Measurements from ENCODE around the gene GPX7. TPM values are rescaled to one million over a fixed set of nuclear protein-coding genes. Genes with fewer than 3 reads are reported as not detected.

GPX7 gene
- total and polyA plus RNA-seq, 2 of the 4 experiments (the other 2 are of a cell fraction): 3.4 to 3.8 TPM

DNA sequence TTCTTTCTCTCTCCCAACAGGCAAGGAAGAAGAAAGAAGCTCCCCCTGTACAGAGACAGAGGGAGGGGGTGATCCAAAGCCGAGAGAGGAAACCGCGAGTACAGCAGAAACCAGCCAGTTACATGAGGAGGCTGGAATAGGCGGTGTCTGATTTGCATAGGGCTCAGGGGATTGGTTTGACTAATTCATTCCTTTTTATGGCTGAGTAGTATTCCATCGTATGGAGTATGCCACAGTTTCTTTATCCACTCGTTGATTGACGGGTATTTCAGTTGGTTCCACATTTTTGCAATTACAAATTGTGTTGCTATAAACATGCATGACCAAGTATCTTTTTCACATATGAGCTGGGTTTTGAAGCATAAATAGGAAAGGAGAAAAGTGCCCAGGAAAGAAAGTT, 3.4 kb upstream of the GPX7 start:
- H3K9me3 ChIP-seq (ENCODE audit: control insufficient read depth, insufficient read depth, low read length): no peaks in the 10 kb centered on the region
- no peak overlapping the region for H3K4ac ChIP-seq (ENCODE audit: low read depth, low read length)
- H4K91ac ChIP-seq (ENCODE audit: insufficient read depth, low read depth, low read length): no peak overlapping the region
- intact Hi-C loops (cut with micrococcal nuclease): no loop called here
- H3K23ac ChIP-seq (ENCODE audit: low read depth, low read length): no peak overlapping the region
- in situ Hi-C loops (cut with MboI; ENCODE audit: low sequenced_read_pairs): no loop called here
- H3K79me1 ChIP-seq (ENCODE audit: low read depth in 1 of 2, low read length in 2 of 2): no peaks in the 10 kb centered on the region
- 100% methylated on average over 3 of the region's 7 CpGs; no CpG with 5 or more reads in 1 of the 2 experiments for WGBS, 2 experiments (ENCODE audit: extremely low coverage in 2 of 2, insufficient read length in 1 of 2)
- H4K8ac ChIP-seq (ENCODE audit: low read depth in 2 of 2, low read length in 2 of 2): no peak overlapping the region
- no peak overlapping the region for H2AK9ac ChIP-seq (replicated peaks; ENCODE audit: low read depth, low read length, poor library complexity)
- no peak overlapping the region for H3K56ac ChIP-seq (ENCODE audit: extremely low read depth, insufficient read depth, low read length)
- no peak overlapping the region for H3K9ac ChIP-seq (ENCODE audit: low read depth, low read length)
- no peak overlapping the region for H2BK5ac ChIP-seq (ENCODE audit: low read depth, low read length, poor library complexity, severe bottlenecking)
- H4K20me1 ChIP-seq (ENCODE audit: insufficient read depth, low read length): no peaks in the 10 kb centered on the region
- H3K27ac ChIP-seq (ENCODE audit: insufficient read depth, low read length): no peak overlapping the region
- no peak overlapping the region for H3K4me3 ChIP-seq (ENCODE audit: insufficient read depth, low read depth, low read length)
- H2BK120ac ChIP-seq (ENCODE audit: low read depth, low read length): no peak overlapping the region
- dilution Hi-C loops (cut with HindIII; ENCODE audit: low sequenced_read_pairs, unreplicated experiment): no loop called here
- H3K27me3 ChIP-seq (ENCODE audit: control insufficient read depth, insufficient read depth, low read length): peaks cover 22% of the 10 kb centered on the region
- ChIA-PET POLR2A (ENCODE audit: unreplicated experiment) (no interaction called here), CTCF (no interaction called here)
- no peak overlapping the region for H3K14ac ChIP-seq (replicated peaks; ENCODE audit: low read depth, low read length)
- no peak overlapping the region for H4K5ac ChIP-seq (ENCODE audit: low read depth, low read length)
- H3K36me3 ChIP-seq (ENCODE audit: control insufficient read depth, insufficient read depth, low read length): no peaks in the 10 kb centered on the region
- H3K4me1 ChIP-seq (ENCODE audit: control insufficient read depth, insufficient read depth, low read length): peaks cover 3% of the 10 kb centered on the region; the same call in 1 of the 2 replicates
- H2BK15ac ChIP-seq (ENCODE audit: low read depth, low read length): no peak overlapping the region
- ATAC-seq (ENCODE audit: low read depth): no peak
- no peak overlapping the region for H3K18ac ChIP-seq (ENCODE audit: low read depth, low read length)
- TF ChIP-seq, protein P1, sequence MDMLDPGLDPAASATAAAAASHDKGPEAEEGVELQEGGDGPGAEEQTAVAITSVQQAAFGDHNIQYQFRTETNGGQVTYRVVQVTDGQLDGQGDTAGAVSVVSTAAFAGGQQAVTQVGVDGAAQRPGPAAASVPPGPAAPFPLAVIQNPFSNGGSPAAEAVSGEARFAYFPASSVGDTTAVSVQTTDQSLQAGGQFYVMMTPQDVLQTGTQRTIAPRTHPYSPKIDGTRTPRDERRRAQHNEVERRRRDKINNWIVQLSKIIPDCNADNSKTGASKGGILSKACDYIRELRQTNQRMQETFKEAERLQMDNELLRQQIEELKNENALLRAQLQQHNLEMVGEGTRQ (IDR thresholded peaks at IDR 0.05; ENCODE audit: low read depth, low read length): no peak
- TF ChIP-seq CHD1 (IDR thresholded peaks at IDR 0.05; ENCODE audit: low read depth, low read length) (no peak), NFE2L2 (IDR thresholded peaks at IDR 0.05; ENCODE audit: low read depth, low read length) (no peak), CEBPB (IDR thresholded peaks at IDR 0.05; ENCODE audit: low read depth, low read length) (no peak)
- TF ChIP-seq, protein P2, sequence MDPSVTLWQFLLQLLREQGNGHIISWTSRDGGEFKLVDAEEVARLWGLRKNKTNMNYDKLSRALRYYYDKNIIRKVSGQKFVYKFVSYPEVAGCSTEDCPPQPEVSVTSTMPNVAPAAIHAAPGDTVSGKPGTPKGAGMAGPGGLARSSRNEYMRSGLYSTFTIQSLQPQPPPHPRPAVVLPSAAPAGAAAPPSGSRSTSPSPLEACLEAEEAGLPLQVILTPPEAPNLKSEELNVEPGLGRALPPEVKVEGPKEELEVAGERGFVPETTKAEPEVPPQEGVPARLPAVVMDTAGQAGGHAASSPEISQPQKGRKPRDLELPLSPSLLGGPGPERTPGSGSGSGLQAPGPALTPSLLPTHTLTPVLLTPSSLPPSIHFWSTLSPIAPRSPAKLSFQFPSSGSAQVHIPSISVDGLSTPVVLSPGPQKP (IDR thresholded peaks at IDR 0.05; ENCODE audit: borderline replicate concordance, low read depth, low read length): no peak
- no peak for DNase-seq
- H3K9me1 ChIP-seq (ENCODE audit: insufficient read depth, low read length): peaks cover 7% of the 10 kb centered on the region
- H2AFZ ChIP-seq (replicated peaks; ENCODE audit: low read length, poor library complexity): no peak overlapping the region
- H2BK20ac ChIP-seq (ENCODE audit: low read depth, low read length): no peak overlapping the region
- no peak overlapping the region for H3K4me2 ChIP-seq (ENCODE audit: low read depth, low read length)
- BruUV-seq (replicated peaks): no TSS peak
- H2AK5ac ChIP-seq (ENCODE audit: low read depth, low read length): no peak overlapping the region
